Heart right ventricle (tissue), 16 donors: Measurements from ENCODE around the gene FKBP9. TPM values are rescaled to one million over a fixed set of nuclear protein-coding genes. Genes with fewer than 3 reads are reported as not detected.

Experiments used
- ATAC-seq, 8 donors: fragments of 200-7000 bp; cut with Tn5 transposase; one replicate each; pipeline ENCODE4 v1.9.1; 2020; ENCODE audit warnings: mild to moderate bottlenecking in 8 of 8, moderate library complexity in 8 of 8, moderate number of reproducible peaks in 1 of 8
- DNase-seq, 2 donors: peaks; one replicate each; pipeline ENCODE4 v3.0.0-alpha.2; 2020
- H3K27ac ChIP-seq, 10 donors: fragments of 200-600 bp; sonication (generic) in 2 of 10; one replicate each; pipeline versions ENCODE4 v1.5.0 to v1.8.0; 2020 to 2022; ENCODE audit warnings: mild to moderate bottlenecking in 3 of 10
- H3K27me3 ChIP-seq, 7 donors: fragments of 200-600 bp; one replicate each; pipeline ENCODE4 v1.8.0; 2021 to 2022; ENCODE audit warnings: mild to moderate bottlenecking in 2 of 7
- H3K36me3 ChIP-seq, 9 donors: fragments of 200-600 bp; sonication (generic) in 1 of 9; one replicate each; pipeline versions ENCODE4 v1.5.0 to v1.8.0; 2020 to 2022; ENCODE audit warnings: mild to moderate bottlenecking in 2 of 9
- H3K4me1 ChIP-seq, 9 donors: fragments of 200-600 bp; sonication (generic) in 1 of 9; one replicate each; pipeline versions ENCODE4 v1.5.0 to v1.8.0; 2020 to 2022; ENCODE audit warnings: mild to moderate bottlenecking in 4 of 9
- H3K4me3 ChIP-seq, 10 donors: fragments of 200-600 bp; sonication (generic) in 2 of 10; one replicate each; pipeline versions ENCODE4 v1.5.0 to v1.8.0; 2020 to 2022; ENCODE audit warnings: mild to moderate bottlenecking in 7 of 10, moderate library complexity in 2 of 10
- H3K9me3 ChIP-seq, 11 donors: fragments of 200-600 bp in 10 of 11; sonication (generic) in 2 of 11; one replicate each; pipeline versions ENCODE4 v1.5.0 to v1.8.0; 2013 to 2022; ENCODE audit warnings: mild to moderate bottlenecking in 2 of 11, control low read depth in 1 of 11, moderate library complexity in 1 of 11
- WGBS, 2 donors: extraction: QIAGEN DNeasy Blood & Tissue Kit; methylation state at CpG; one replicate each; pipeline ENCODE4 v1.1.7; 2013; ENCODE audit warnings: inconsistent platforms in 1 of 2; 5-methylcytosine and 5-hydroxymethylcytosine counted together
- intact Hi-C, 10 donors: fragments of 100-400 bp; cut with DNase I; formaldehyde crosslinking; loops; one replicate each; pipeline versions ENCODE4 v1.11.1 to v1.14.2; 2022
- polyA plus RNA-seq, 2 donors: library from polyadenylated mRNA; stranded (reverse); fragments of 200-250 nt; gene quantifications; one replicate each; pipeline ENCODE4 v1.2.3, GENCODE V29; 2013
- total RNA-seq, 10 donors: library from RNA; stranded (reverse); fragmentation: NEBNext Ultra II Directional in 3 of 10; extraction: Animal tissue kit (Norgen Biotek cat#: 25700) in 3 of 10; gene quantifications; one replicate each; pipeline versions ENCODE4 v1.2.1 to v1.2.4, GENCODE V29; 2021 to 2023
- TF ChIP-seq, protein P1 (sequence below), 9 donors: fragments of 200-600 bp; sonication (generic) in 2 of 9; IDR thresholded peaks; one replicate each; pipeline versions ENCODE4 v1.5.0 to v1.8.0; 2021 to 2022; ENCODE audit warnings: antibody characterized with exemption in 9 of 9, mild to moderate bottlenecking in 5 of 9, moderate library complexity in 1 of 9
- donor health status: Arrhythmogenic right ventricular cardiomyopathy.
- donor health status: ischemic (EF 13 %, LVEDD 7.1; RV severe dilation, severe dysfunction).
- donor health status: healthy with polysubstance abuse.
- donor health status: DM: no; HTN: yes; CAD: no.
- donor health status: DM: no; HTN: no; CAD: no.
- donor health status: ischemic (EF 25% LVEDD 6.9; RV normal size, moderate dysfunction).
- donor health status: ischemic (EF 25% LVEDD 5.7; RV mildly dilated, moderate dysfunction).
- donor health status: healthy.
- donor health status: DM: yes; HTN: yes; CAD: no.
- donor health status: Ischemic cardiomyopathy.
- donor health status: ischemic (EF 35%, LVEDD 5.7; RV mildly dilated, moderate dysfunction).
- donor health status: nonischemic (EF 11% LVEDD 7.7; RV severe dilation, severe dysfunction).
- donor health status: DM: yes; HTN: yes; CAD: no.
- donor health status: PGD.
- donor health status: ischemic (EF 29% LVEDD 5.4; RV normal size, mild dysfunction).
- donor health status: nonischemic (EF 23%, LVEDD 6.1; RV moderate dilation, normal function).

FKBP9 gene
- total and polyA plus RNA-seq, 12 donors = 32.2 to 158 (median 119) TPM

DNA sequence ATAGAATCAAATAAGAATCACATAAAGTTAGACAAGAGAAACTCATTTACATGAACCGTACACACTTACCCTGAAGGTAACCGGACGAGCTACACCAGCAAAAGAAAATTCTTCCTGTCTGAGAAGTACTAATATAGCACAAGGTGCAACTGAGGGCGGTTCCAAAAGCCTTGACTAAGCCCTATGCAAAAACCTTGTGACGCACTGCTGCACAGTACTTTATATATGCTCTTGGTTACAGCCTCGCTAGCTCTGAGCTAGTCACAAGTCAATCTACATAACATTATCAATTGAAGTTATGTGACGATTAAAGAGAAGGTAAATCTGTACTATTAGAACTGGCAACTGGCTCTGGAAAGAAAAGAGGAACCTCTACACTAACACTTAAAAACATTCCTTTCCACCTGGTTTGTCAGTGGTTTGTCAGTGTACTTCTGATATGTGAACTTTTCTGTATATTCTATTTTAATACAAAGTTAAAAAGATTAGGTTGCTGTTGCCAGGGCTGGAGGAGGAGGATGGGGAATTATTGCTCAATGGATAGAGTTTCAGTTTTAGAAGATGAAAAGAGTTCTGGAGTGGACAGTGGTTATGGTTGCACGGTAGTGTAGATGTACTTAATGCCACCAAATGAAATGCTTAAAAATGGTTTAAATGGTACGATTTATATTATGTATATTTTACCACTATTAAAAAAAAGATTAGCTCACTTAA is 83.7 kb downstream of the FKBP9 start:
- 35 to 44% methylated on average over 9 of the region's 9 CpGs for WGBS, 2 donors
- Histone ChIP-seq H3K36me3 (no peaks in the 10 kb centered on the region), H3K4me3 (peak overlapping the region in 9 of 10 donors; percentile 2 to 67 (median 52)), H3K27me3 (no peaks in the 10 kb centered on the region), H3K27ac (peak overlapping the region in 8 of 10 donors; percentile 19 to 87 (median 70)), H3K9me3 (no peaks in the 10 kb centered on the region), H3K4me1 (peaks cover 5 to 72% (median 62%) of the 10 kb centered on the region in 9 donors)
- DNase-seq (no peak), ATAC-seq (peak in 6 of 8 donors; percentile 71 to 84 (median 82))
- TF ChIP-seq, protein P1, sequence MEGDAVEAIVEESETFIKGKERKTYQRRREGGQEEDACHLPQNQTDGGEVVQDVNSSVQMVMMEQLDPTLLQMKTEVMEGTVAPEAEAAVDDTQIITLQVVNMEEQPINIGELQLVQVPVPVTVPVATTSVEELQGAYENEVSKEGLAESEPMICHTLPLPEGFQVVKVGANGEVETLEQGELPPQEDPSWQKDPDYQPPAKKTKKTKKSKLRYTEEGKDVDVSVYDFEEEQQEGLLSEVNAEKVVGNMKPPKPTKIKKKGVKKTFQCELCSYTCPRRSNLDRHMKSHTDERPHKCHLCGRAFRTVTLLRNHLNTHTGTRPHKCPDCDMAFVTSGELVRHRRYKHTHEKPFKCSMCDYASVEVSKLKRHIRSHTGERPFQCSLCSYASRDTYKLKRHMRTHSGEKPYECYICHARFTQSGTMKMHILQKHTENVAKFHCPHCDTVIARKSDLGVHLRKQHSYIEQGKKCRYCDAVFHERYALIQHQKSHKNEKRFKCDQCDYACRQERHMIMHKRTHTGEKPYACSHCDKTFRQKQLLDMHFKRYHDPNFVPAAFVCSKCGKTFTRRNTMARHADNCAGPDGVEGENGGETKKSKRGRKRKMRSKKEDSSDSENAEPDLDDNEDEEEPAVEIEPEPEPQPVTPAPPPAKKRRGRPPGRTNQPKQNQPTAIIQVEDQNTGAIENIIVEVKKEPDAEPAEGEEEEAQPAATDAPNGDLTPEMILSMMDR (IDR thresholded peaks at IDR 0.05) = no peak
- intact Hi-C loops = loop anchor here in 6 of 10 donors (5.0 to 10.0 kb wide), 3 partner anchors 84 to 236 kb away; partner anchors contain the start of gene FKBP9 (in 3 of the 6)

DNA sequence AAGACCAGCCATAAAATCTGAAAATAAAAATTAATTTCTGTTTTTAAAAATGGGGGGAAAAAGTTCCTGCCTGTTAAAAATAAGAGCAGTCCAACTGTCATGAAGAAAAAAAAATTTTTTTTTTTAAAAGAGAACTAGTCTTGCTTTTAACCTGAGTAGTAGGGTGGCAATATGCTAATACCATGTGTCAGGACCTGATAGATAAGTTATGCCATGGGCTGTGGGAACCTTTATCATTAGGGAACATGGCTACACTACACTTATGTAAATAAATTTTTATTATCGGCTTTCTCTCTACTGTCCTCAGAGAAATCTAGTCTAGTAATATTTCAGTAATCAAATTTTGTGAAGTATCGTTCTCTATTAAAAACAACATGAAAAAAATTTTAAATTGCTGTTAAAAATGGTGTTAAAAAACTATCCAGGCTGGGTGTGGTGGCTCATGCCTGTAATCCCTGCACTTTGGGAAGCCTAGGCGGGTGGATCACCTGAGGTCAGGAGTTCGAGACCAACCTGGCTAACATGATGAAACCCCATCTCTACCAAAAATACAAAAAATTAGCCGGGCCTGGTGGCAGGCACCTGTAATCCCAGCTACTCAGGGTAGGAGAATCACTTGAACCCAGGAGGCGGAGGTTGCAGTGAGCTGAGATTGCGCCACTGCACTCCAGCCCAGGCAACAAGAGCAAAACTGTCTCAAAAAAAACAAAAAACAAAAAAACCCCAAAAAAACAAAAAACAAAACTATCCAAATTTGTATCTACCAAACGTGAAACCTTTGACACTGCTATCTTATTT is 84.6 kb downstream of the FKBP9 start:
- no peak overlapping the region for H3K4me3 ChIP-seq
- H3K9me3 ChIP-seq = no peaks in the 10 kb centered on the region
- peaks cover 5 to 80% (median 62%) of the 10 kb centered on the region in 9 donors for H3K4me1 ChIP-seq
- DNase-seq = no peak
- no peak for ATAC-seq
- TF ChIP-seq, protein P1 (IDR thresholded peaks at IDR 0.05) = no peak
- peak overlapping the region in 4 of 10 donors; percentile 20 to 87 (median 77) for H3K27ac ChIP-seq
- intact Hi-C loops = loop anchor here in 6 of 10 donors (5.0 to 10.0 kb wide), 3 partner anchors 85 to 237 kb away; partner anchors contain the start of gene FKBP9 (in 3 of the 6)
- H3K27me3 ChIP-seq = no peaks in the 10 kb centered on the region
- 93% methylated on average over 8 of the region's 8 CpGs for WGBS, 2 donors
- H3K36me3 ChIP-seq = no peaks in the 10 kb centered on the region

DNA sequence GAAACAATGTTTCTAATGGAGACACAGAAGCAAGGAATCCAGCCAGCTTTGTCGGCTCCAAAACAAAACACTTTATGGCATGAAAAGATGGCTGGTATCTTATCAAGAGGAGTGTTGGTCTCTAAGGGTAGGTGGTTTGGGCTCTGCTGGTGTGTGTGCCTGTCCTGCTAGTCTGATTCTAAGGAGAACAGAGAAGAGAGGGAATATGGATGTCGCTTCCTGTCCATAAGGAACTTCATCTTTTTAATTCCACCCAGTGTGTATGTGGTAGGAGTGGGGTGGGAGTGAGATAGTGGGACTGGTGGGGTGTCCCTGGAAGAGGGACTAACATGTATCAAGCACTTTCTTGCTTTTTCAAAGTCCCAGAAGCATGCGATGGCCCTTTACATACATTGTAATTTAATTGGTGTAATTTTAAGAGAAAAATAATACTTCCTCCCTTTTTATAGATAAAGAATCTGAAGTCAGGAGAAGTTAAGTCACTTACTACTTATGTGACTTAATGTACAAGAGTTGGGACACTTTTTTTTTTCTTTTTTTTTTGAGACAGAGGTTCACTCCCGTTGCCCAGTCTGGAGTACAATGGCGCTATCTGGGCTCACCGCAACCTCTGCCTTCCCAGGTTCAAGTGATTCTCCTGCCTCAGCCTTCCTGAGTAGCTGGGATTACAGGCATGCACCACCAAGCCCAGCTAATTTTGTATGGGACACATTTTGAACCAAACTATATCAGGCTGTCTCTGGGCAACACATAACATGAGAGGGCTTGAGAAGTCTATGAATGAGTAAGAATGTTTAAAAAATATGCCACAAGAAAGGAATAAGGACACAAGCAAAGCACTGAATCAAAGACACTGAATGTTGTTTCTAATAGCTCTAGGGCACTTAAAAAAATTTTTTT is 86.5 kb downstream of the FKBP9 start:
- ATAC-seq = peak in 5 of 8 donors; percentile 20 to 46 (median 22)
- H3K4me1 ChIP-seq = peaks cover 5 to 74% (median 54%) of the 10 kb centered on the region in 9 donors
- no peak overlapping the region for H3K4me3 ChIP-seq
- WGBS, 2 donors = 74 to 75% methylated on average over 6 of the region's 6 CpGs
- no peak for DNase-seq
- H3K9me3 ChIP-seq = no peaks in the 10 kb centered on the region
- intact Hi-C loops = loop anchor here in 6 of 10 donors (5.0 to 10.0 kb wide), 3 partner anchors 86 to 239 kb away; partner anchors contain the start of gene FKBP9 (in 3 of the 6)
- TF ChIP-seq, protein P1 (IDR thresholded peaks at IDR 0.05) = no peak
- H3K27ac ChIP-seq = peak overlapping the region in 9 of 10 donors; percentile 17 to 73 (median 58)
- H3K36me3 ChIP-seq = no peaks in the 10 kb centered on the region
- no peaks in the 10 kb centered on the region for H3K27me3 ChIP-seq
